ENCODE results near the gene TXNDC15. TPM values are rescaled to one million over a fixed set of nuclear protein-coding genes. Genes with fewer than 3 reads are reported as not detected.

The TXNDC15 gene
- total and polyA plus RNA-seq, 2 donors: 94.2 to 133 TPM

DNA sequence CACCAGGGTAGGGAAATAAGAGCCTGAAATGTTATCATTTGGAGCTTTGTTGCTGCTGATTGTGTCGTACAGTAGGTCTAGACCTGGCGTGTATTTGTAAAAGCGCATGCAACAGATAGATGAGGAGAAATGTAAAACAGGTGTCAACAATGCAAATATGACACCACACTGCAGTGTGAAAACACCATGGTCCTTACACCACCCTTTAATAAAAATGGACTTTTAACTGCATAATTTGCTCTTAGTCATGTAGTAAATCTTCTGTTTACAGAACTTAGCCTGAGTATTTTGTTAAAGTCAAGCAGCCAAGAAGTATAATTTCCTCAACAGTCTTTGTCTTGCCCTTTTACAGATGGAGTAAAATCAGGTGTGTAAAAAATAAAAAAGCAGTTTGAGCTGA is 44.7 kb downstream of the TXNDC15 start:
- no peaks in the 10 kb centered on the region for H3K4me1 ChIP-seq (ENCODE audit: insufficient read depth)
- no peak overlapping the region for H3K27ac ChIP-seq (ENCODE audit: low read depth)
- 79% methylated on average over 3 of the region's 3 CpGs for WGBS
- DNase-seq (ENCODE audit: extremely low spot score): no peak
- no peak overlapping the region for H3K4me3 ChIP-seq (ENCODE audit: low read depth, low read length)
- H3K36me3 ChIP-seq (ENCODE audit: insufficient read depth): no peaks in the 10 kb centered on the region

DNA sequence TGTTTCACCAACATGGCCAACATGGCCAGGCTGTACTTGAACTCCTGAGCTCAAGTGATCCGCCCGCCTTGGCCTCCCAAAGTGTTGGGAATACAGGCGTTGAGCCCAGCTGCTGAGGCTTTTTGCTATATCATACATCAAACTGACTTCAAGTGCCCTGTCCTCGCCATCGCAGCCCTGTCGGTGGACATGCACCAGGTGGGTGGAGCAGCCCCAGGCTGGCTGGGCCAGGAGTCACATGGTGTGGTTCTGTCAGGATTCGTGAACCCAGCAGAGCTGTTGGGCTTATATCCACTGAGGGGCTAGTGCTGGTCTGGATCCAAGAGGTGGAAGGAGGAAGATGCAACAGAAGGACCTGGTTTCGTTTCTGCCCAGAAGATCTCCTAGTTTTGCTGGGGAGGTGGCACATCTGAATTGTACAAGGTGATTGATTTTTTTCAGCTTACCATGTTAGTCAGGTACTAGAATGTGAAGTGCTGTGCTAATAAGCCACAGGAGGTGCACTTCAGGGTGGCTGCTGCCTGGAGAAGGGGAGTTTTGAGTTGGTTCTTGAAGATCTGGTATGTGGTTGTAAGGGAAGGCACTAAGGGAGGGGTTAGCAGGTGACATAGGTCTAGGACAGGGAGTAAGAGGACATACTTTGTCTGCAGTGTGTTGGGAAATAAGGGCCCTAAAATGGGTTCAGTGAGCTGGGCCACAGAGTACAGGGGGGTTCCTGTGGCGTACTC is 46.8 kb downstream of the TXNDC15 start:
- 96% methylated on average over 9 of the region's 9 CpGs for WGBS
- H3K36me3 ChIP-seq (ENCODE audit: insufficient read depth): no peaks in the 10 kb centered on the region
- no peak overlapping the region for H3K27ac ChIP-seq (ENCODE audit: low read depth)
- no peak overlapping the region for H3K4me3 ChIP-seq (ENCODE audit: low read depth, low read length)
- H3K4me1 ChIP-seq (ENCODE audit: insufficient read depth): no peaks in the 10 kb centered on the region
- DNase-seq (ENCODE audit: extremely low spot score): no peak

DNA sequence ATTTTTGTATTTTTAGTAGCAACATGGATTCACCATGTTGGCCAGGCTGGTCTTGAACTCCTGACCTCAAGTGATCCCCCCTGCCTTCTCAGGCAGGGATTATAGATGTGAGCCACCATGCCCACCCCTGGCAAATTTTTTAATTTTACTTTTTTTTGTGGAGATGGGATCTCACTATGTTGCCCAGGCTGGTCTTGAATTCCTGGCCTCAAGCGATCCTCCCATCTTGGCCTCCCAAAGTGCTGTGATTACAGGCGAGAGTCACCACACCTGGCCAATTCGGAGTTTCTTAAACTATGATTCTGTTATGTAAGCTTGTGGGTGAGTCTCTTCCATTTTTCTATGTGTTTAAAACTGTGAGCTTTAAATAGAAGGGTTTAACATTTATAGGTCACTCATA is 58.3 kb downstream of the TXNDC15 start:
- H3K4me3 ChIP-seq (ENCODE audit: low read depth, low read length): no peak overlapping the region
- no peaks in the 10 kb centered on the region for H3K4me1 ChIP-seq (ENCODE audit: insufficient read depth)
- WGBS: 99% methylated on average over 3 of the region's 3 CpGs
- no peak overlapping the region for H3K27ac ChIP-seq (ENCODE audit: low read depth)
- no peak for DNase-seq (ENCODE audit: extremely low spot score)
- H3K36me3 ChIP-seq (ENCODE audit: insufficient read depth): peaks cover 2% of the 10 kb centered on the region

DNA sequence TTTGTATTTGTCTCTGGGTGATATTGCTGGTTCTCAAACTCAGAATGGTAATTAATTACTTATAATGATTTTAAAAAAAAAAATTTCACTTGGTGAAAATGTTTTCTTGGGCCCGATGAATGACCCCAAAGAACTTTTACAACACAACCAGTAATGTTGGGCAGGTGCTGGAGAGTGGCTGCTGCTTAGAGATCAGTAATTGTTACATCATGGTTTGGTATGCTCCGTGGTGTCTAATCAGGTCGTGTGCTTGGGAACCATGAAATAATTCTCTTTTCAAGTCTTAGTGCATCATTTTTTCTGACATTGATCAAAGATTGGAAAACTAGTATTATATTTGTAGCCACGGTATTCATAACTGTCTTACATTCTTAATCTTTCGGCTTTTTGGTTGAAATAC is 60.0 kb downstream of the TXNDC15 start:
- H3K4me3 ChIP-seq (ENCODE audit: low read depth, low read length): no peak overlapping the region
- no peaks in the 10 kb centered on the region for H3K4me1 ChIP-seq (ENCODE audit: insufficient read depth)
- H3K36me3 ChIP-seq (ENCODE audit: insufficient read depth): peaks cover 2% of the 10 kb centered on the region
- no peak overlapping the region for H3K27ac ChIP-seq (ENCODE audit: low read depth)
- no peak for DNase-seq (ENCODE audit: extremely low spot score)
- WGBS: 95% methylated on average over 5 of the region's 5 CpGs

DNA sequence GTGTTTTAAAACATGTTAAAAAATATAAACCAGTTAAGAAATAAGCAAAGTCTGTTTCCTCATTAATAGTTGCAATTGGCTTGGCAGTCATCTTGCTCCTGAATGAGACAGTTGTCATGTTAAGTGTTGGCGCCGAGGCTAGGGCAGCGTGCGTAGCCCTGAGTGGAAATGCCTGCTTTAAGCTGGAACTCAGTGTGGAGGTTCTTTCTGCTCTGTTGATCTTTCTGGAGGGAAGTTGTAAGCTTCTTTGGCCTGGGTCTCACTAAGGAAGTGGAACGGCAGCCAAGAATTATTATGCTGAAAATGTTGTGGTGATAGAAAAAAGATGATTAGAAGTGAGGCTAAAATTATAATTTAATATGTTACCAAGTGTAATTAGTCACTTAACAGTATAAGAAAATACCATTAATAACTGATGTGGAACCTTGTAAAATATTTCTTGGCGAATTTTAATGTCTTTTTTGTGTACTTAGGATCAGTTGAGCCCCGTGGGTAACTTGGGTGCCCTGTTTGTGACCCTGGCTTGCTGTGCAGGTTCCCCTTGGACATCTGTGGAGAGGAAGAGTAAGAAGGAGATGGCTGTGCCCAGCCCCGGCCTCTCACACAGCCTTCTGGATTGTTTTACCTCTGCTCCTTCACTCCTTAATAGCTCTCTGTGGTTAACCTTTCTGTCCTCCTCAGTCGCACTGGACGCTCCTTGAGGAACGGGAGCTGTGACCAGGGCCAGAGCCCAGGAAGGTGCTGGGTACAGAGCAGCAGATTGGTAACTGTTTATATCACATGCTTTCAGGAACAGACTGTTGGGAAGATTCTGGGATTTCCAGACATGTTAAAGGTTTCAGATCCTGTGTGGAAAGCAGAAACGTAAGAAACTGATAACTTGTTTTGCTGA is 61.8 kb downstream of the TXNDC15 start:
- no peaks in the 10 kb centered on the region for H3K4me1 ChIP-seq (ENCODE audit: insufficient read depth)

DNA sequence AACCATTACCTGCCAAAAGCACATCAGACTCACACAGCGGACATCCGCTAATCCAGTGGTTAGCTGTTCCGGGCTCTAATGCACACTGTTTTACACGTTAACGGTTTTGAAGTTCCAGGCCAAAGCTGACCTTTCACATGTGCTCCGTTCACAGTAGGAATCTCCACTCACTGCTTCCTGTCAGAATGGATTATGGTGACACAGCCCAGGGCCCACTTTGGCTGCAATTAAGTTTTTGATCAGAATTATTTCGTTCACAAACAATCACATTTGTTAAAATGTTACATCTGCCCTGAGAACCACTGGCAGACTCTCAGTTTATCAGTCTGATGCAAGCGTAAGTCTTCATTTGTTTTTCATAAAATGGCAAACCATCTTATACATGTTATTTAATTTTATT is 63.4 kb downstream of the TXNDC15 start:
- 66% methylated on average over 8 of the region's 8 CpGs for WGBS
- Histone ChIP-seq H3K36me3 (ENCODE audit: insufficient read depth) (no peaks in the 10 kb centered on the region), H3K27ac (ENCODE audit: low read depth) (no peak overlapping the region), H3K4me3 (ENCODE audit: low read depth, low read length) (no peak overlapping the region), H3K4me1 (ENCODE audit: insufficient read depth) (no peaks in the 10 kb centered on the region)
- DNase-seq (ENCODE audit: extremely low spot score): no peak

More for the DNA sequence above, 61.8 kb downstream of the TXNDC15 start:
- no peak overlapping the region for H3K4me3 ChIP-seq (ENCODE audit: low read depth, low read length)
- WGBS: 58% methylated on average over 12 of the region's 12 CpGs
- H3K36me3 ChIP-seq (ENCODE audit: insufficient read depth): peaks cover 2% of the 10 kb centered on the region
- H3K27ac ChIP-seq (ENCODE audit: low read depth): no peak overlapping the region
- no peak for DNase-seq (ENCODE audit: extremely low spot score)

DNA sequence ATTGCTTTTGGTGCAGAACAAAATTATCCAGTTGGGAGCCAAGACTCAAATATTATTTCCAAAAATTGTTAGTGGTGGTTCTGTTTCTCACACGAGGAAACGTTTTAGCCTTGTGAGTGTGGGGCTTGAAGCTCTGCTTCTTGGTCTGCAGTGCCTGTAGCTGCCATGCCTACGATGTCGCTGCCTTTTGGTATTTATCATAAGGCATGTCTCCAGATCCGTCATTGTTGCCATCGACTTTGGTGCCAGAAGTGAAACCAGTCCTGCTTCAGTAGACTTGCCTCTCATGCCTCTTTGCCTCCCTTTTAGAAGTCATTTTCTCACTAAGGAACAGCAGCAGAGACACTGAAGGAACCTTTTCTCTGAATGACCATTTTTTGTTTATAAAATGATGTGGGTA is 63.9 kb downstream of the TXNDC15 start:
- no peak overlapping the region for H3K27ac ChIP-seq (ENCODE audit: low read depth)
- no peaks in the 10 kb centered on the region for H3K36me3 ChIP-seq (ENCODE audit: insufficient read depth)
- 60% methylated on average over 6 of the region's 6 CpGs for WGBS
- no peaks in the 10 kb centered on the region for H3K4me1 ChIP-seq (ENCODE audit: insufficient read depth)
- no peak for DNase-seq (ENCODE audit: extremely low spot score)
- no peak overlapping the region for H3K4me3 ChIP-seq (ENCODE audit: low read depth, low read length)

DNA sequence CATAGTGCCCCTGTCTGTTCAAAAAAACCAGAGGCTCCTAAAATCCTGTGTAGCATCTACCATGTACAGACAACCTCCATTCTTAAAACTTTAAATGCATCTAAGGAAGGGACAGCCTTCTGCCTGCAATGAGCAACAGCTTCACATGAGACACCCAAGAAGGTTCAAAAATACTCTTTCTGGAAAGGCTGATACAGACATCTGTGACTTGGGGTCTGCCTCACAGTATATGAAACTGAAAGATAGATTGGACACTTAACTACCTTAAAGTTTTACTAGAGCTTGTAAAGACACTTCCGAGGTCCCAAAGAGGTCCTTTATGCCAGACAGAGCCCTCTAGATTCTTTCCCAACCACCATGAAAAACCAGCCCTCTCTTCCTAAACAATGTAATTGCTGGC is 65.3 kb downstream of the TXNDC15 start:
- 82% methylated on average over 1 of the region's 1 CpG for WGBS
- no peak for DNase-seq (ENCODE audit: extremely low spot score)
- Histone ChIP-seq H3K36me3 (ENCODE audit: insufficient read depth) (no peaks in the 10 kb centered on the region), H3K4me1 (ENCODE audit: insufficient read depth) (no peaks in the 10 kb centered on the region), H3K27ac (ENCODE audit: low read depth) (no peak overlapping the region), H3K4me3 (ENCODE audit: low read depth, low read length) (no peak overlapping the region)

DNA sequence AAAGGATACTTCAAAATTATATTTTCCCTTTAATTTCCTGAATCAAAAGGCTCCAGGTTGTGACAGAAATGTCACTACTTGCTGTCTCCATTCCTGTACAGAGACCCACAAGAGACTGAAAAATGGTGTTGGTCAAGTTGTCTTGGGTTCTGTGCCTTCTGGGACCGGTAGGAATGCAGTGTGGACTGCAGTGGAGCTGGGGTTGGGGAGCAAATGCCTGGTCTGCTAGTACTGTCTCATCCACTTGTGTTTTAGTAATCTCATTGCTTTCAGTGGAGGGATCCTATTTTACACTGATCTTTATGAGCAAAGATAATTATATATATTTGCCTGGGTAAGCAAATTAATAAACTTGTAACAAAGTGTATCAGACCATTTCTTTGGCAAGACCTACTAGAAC is 69.4 kb downstream of the TXNDC15 start:
- Histone ChIP-seq H3K4me1 (ENCODE audit: insufficient read depth) (no peaks in the 10 kb centered on the region), H3K27ac (ENCODE audit: low read depth) (no peak overlapping the region), H3K36me3 (ENCODE audit: insufficient read depth) (no peaks in the 10 kb centered on the region), H3K4me3 (ENCODE audit: low read depth, low read length) (no peak overlapping the region)
- 53% methylated on average over 1 of the region's 1 CpG for WGBS
- DNase-seq (ENCODE audit: extremely low spot score): no peak

DNA sequence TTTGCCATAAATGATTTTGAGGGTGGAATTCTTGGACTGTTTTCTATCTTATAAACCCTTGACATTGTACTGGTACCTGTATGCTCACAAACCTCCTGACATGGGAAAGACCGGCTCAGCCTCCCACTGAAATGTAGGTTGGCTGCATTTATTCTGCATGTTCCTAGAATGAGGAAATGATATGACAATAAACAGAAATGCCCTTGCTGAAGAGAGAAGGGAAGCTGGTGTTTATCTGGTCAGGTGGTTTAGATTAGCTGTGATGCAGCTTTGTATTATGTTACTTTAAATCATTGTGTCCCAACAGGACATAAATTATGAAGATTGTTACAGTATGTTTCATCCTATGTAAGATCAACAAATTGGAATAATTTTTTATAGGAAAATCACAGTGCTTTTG is 70.5 kb downstream of the TXNDC15 start:
- DNase-seq (ENCODE audit: extremely low spot score): no peak
- no peak overlapping the region for H3K4me3 ChIP-seq (ENCODE audit: low read depth, low read length)
- 55% methylated on average over 1 of the region's 1 CpG for WGBS
- H3K4me1 ChIP-seq (ENCODE audit: insufficient read depth): no peaks in the 10 kb centered on the region
- H3K27ac ChIP-seq (ENCODE audit: low read depth): no peak overlapping the region
- H3K36me3 ChIP-seq (ENCODE audit: insufficient read depth): no peaks in the 10 kb centered on the region

DNA sequence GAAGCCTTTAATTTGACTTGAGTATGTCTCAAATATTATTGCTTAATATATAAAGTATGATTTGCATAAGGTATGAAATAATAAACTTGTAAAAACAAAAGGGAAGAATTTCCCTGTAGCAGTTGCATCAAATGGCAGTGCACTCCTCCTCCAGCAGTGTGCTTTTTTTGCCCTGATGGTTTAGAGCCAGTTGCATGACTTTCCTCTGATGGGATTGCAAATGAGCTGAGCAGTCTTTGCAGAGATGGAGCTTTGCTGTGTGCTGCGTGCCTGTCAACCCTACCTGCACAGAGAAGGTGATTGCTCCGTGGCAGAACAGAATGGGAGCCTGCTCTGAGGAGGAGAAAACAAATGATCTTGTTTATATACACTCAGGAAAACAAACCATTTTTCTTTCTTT is 70.9 kb downstream of the TXNDC15 start:
- DNase-seq (ENCODE audit: extremely low spot score): no peak
- Histone ChIP-seq H3K4me1 (ENCODE audit: insufficient read depth) (no peaks in the 10 kb centered on the region), H3K27ac (ENCODE audit: low read depth) (no peak overlapping the region), H3K4me3 (ENCODE audit: low read depth, low read length) (no peak overlapping the region), H3K36me3 (ENCODE audit: insufficient read depth) (no peaks in the 10 kb centered on the region)
- 73% methylated on average over 2 of the region's 2 CpGs for WGBS

DNA sequence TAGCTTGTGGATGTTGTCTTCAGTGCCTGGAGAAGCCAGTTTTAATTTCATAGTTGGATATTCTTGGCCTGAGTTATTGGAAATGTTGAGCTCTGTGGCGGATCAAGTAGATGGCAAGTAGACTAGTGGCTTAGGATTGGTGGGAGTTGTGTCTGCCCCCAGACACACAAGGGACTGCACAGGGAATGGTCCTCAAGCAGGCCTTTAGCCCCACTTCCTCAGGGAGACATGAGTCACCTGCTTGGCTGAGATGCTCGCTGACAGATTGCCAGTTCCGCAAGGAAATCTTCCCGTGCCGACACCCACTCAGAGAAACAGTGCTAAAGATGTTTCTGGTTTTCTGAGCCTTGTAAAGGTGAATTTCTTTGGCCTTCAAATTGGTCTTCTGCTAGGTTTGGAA is 74.7 kb downstream of the TXNDC15 start:
- WGBS: 62% methylated on average over 5 of the region's 5 CpGs
- Histone ChIP-seq H3K4me1 (ENCODE audit: insufficient read depth) (no peaks in the 10 kb centered on the region), H3K36me3 (ENCODE audit: insufficient read depth) (no peaks in the 10 kb centered on the region), H3K4me3 (ENCODE audit: low read depth, low read length) (no peak overlapping the region), H3K27ac (ENCODE audit: low read depth) (no peak overlapping the region)
- no peak for DNase-seq (ENCODE audit: extremely low spot score)

DNA sequence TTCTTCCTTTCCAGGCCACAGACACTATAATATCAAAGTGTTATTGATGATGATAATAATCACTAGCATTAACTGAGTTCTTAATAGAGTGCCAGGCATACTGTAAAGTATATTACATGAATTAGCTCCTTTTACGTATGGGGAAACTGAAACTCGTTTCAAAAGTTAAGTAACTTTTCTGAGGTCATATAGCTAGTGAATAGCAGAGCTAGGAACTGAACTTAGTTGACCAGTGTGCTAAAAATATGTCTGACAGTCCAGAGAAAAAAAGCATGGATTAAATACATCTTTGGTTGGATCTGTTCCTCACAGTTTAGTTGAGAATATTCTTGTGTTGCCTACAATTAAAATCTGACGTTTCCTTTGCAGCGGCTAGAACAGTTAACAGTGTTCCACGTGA is 75.1 kb downstream of the TXNDC15 start:
- no peak for DNase-seq (ENCODE audit: extremely low spot score)
- Histone ChIP-seq H3K4me3 (ENCODE audit: low read depth, low read length) (no peak overlapping the region), H3K4me1 (ENCODE audit: insufficient read depth) (no peaks in the 10 kb centered on the region), H3K36me3 (ENCODE audit: insufficient read depth) (no peaks in the 10 kb centered on the region), H3K27ac (ENCODE audit: low read depth) (no peak overlapping the region)
- 68% methylated on average over 5 of the region's 5 CpGs for WGBS

Data from urinary bladder (tissue), 4 donors.